HG03066 (cell line): ENCODE data around the gene HK2.
"Not testable (repeated sequence)": the region's sequence is repeated elsewhere in the genome, so short reads cannot be mapped to it uniquely, and the experiment has no call there.

ENCODE experiments used
- ATAC-seq: cut with Tn5 transposase; IDR thresholded peaks from one replicate; pipeline ENCODE4 v1.9.1; 2021; ENCODE audit warnings: low read depth; ENCODE audit not compliant: unreplicated experiment

Gene HK2

GRCh38 chr2:74833418-74834233 lies at the start of gene HK2:
HK2 (plus strand) TSS chr2:74834127; CDS start chr2:74834581, 454 bp downstream.
- peak; percentile 77 for ATAC-seq

- ATAC-seq: no peak
These were observed 44.7 kb upstream of the HK2 start for GRCh38 chr2:74789271-74789670.

GRCh38 chr2:74792282-74792681 lies 41.6 kb upstream of the HK2 start:
- no peak for ATAC-seq

- ATAC-seq: not testable (repeated sequence)
These were observed 39.0 kb upstream of the HK2 start for GRCh38 chr2:74794878-74795277.

- no peak for ATAC-seq
These were observed 27.5 kb upstream of the HK2 start for GRCh38 chr2:74806355-74806839.

- ATAC-seq: no peak
These were observed 27.0 kb upstream of the HK2 start for GRCh38 chr2:74806920-74807319.

GRCh38 chr2:74812787-74813590 lies 20.9 kb upstream of the HK2 start:
- no peak for ATAC-seq

GRCh38 chr2:74814102-74814501 lies 19.8 kb upstream of the HK2 start:
- no peak for ATAC-seq

GRCh38 chr2:74815941-74816340 lies 18.0 kb upstream of the HK2 start:
- ATAC-seq: no peak

GRCh38 chr2:74816540-74817303 lies 17.2 kb upstream of the HK2 start:
- no peak for ATAC-seq

GRCh38 chr2:74817304-74817675 lies 16.6 kb upstream of the HK2 start:
- ATAC-seq: no peak

GRCh38 chr2:74819702-74820101 lies 14.2 kb upstream of the HK2 start:
- ATAC-seq: no peak

- ATAC-seq: no peak
These were observed 12.5 kb upstream of the HK2 start for GRCh38 chr2:74821177-74822126.

GRCh38 chr2:74822771-74823566 lies 11.0 kb upstream of the HK2 start:
- ATAC-seq: no peak

- no peak for ATAC-seq
These were observed 9.2 kb upstream of the HK2 start for GRCh38 chr2:74824679-74825078.

- no peak for ATAC-seq
These were observed 5.4 kb upstream of the HK2 start for GRCh38 chr2:74828543-74828942.

GRCh38 chr2:74831693-74832530 lies 2.0 kb upstream of the HK2 start:
- no peak for ATAC-seq

- ATAC-seq: peak; percentile 5
These were observed 386 bp downstream of the HK2 start for GRCh38 chr2:74834234-74834791.
